Heart left ventricle (tissue), 13 donors: ENCODE measurements around the gene NGEF.

ENCODE experiments used
- CTCF ChIP-seq, 12 donors: fragments of 200-600 bp; sonication (generic) in 4 of 12; IDR thresholded peaks; one replicate each; pipeline versions ENCODE4 v1.5.0 to v1.8.0; 2018 to 2022; ENCODE audit warnings: antibody characterized with exemption in 12 of 12, mild to moderate bottlenecking in 5 of 12
- POLR2A ChIP-seq, 2 donors: fragments of 450-650 bp; IDR thresholded peaks; one replicate each; pipeline ENCODE4 v1.6.1; 2017; ENCODE audit warnings: antibody characterized with exemption in 2 of 2, mild to moderate bottlenecking in 2 of 2, moderate library complexity in 2 of 2
- donor health status: ischemic (EF 13 %, LVEDD 7.1; RV severe dilation, severe dysfunction).
- donor health status: DM: no; HTN: yes; CAD: no.
- donor health status: DM: no; HTN: no; CAD: no.
- donor health status: ischemic (EF 25% LVEDD 6.9; RV normal size, moderate dysfunction).
- donor health status: ischemic (EF 25% LVEDD 5.7; RV mildly dilated, moderate dysfunction).
- donor health status: ischemic (EF 35%, LVEDD 5.7; RV mildly dilated, moderate dysfunction).
- donor health status: nonischemic (EF 11% LVEDD 7.7; RV severe dilation, severe dysfunction).
- donor health status: DM: yes; HTN: yes; CAD: no.
- donor health status: PGD.
- donor health status: ischemic (EF 29% LVEDD 5.4; RV normal size, mild dysfunction).
- donor health status: nonischemic (EF 23%, LVEDD 6.1; RV moderate dilation, normal function).

- no peak for TF ChIP-seq CTCF (IDR thresholded peaks at IDR 0.05)
- no peak for TF ChIP-seq POLR2A (IDR thresholded peaks at IDR 0.05)
Measured at GRCh38 chr2:232976666-232977437, 36.2 kb downstream of the NGEF start.
